ELR (cell line): ENCODE results near the gene STK24.
"Not testable (repeated sequence)": the region's sequence is repeated elsewhere in the genome, so short reads cannot be mapped to it uniquely, and the experiment has no call there.

Experiments
- DNase-seq: peaks from one replicate; pipeline ENCODE4 v3.0.0-alpha.2; 2015; ENCODE audit warnings: low read depth

The STK24 gene

GRCh38 chr13:98434060-98434459 lies 142.8 kb downstream of the STK24 start:
- no peak for DNase-seq

- no peak for DNase-seq
Observed at GRCh38 chr13:98433654-98434053, 143.3 kb downstream of the STK24 start.

- no peak for DNase-seq
Observed at GRCh38 chr13:98432638-98433037, 144.3 kb downstream of the STK24 start.

- DNase-seq = no peak
Observed at GRCh38 chr13:98429977-98430736, 146.8 kb downstream of the STK24 start.

GRCh38 chr13:98429531-98429930 lies 147.4 kb downstream of the STK24 start:
- no peak for DNase-seq

- DNase-seq = no peak
Observed at GRCh38 chr13:98429081-98429480, 147.8 kb downstream of the STK24 start.

GRCh38 chr13:98428256-98428966 lies 148.5 kb downstream of the STK24 start:
- DNase-seq = no peak

- no peak for DNase-seq
Observed at GRCh38 chr13:98427331-98427995, 149.4 kb downstream of the STK24 start.

- no peak for DNase-seq
Observed at GRCh38 chr13:98423417-98423816, 153.5 kb downstream of the STK24 start.

GRCh38 chr13:98422046-98422445 lies 154.9 kb downstream of the STK24 start:
- DNase-seq = no peak

GRCh38 chr13:98420554-98421175 lies 156.2 kb downstream of the STK24 start:
- no peak for DNase-seq

GRCh38 chr13:98419786-98420553 lies 156.9 kb downstream of the STK24 start:
- DNase-seq = no peak

- DNase-seq = no peak
Observed at GRCh38 chr13:98416408-98416807, 160.5 kb downstream of the STK24 start.

GRCh38 chr13:98415326-98416070 lies 161.4 kb downstream of the STK24 start:
- DNase-seq = no peak

GRCh38 chr13:98413796-98414195 lies 163.1 kb downstream of the STK24 start:
- DNase-seq = no peak

GRCh38 chr13:98413278-98413677 lies 163.6 kb downstream of the STK24 start:
- DNase-seq = not testable (repeated sequence)

- no peak for DNase-seq
Observed at GRCh38 chr13:98411617-98412265, 165.2 kb downstream of the STK24 start.

- no peak for DNase-seq
Observed at GRCh38 chr13:98411013-98411412, 165.9 kb downstream of the STK24 start.

- DNase-seq = no peak
Observed at GRCh38 chr13:98410612-98411011, 166.3 kb downstream of the STK24 start.

GRCh38 chr13:98409281-98409680 lies 167.6 kb downstream of the STK24 start:
- no peak for DNase-seq

GRCh38 chr13:98407575-98407974 lies 169.3 kb downstream of the STK24 start:
- no peak for DNase-seq
